T-helper 17 cell (primary cell): ENCODE results near the gene USF1. TPM values are rescaled to one million over a fixed set of nuclear protein-coding genes. Genes with fewer than 3 reads are reported as not detected.
A peak's percentile ranks its signal among the peaks of the same experiment; 100 is the strongest.
"Not testable (repeated sequence)": the region's sequence is repeated elsewhere in the genome, so short reads cannot be mapped to it uniquely, and the experiment has no call there.

Experiments
- ATAC-seq: fragments of 150-1000 bp; cut with Tn5 transposase; 2 replicates; pipeline ENCODE4 v1.10.0; 2021; ENCODE audit warnings: mild to moderate bottlenecking, moderate library complexity
- DNase-seq, 3 donors: peaks; one replicate each; pipeline versions ENCODE4 v3.0.0 to v3.0.0-alpha.2; 2020 to 2021
- H3K9me3 ChIP-seq: one replicate; pipeline ENCODE4 v1.7.0; 2013; ENCODE audit warnings: low read length, mild to moderate bottlenecking; ENCODE audit not compliant: control insufficient read depth, poor library complexity, severe bottlenecking
- H3K27ac Mint-ChIP-seq: one replicate; pipeline ENCODE4 v1.8.0; 2022; ENCODE audit warnings: mild to moderate bottlenecking, moderate library complexity, mixed read lengths
- H3K27me3 Mint-ChIP-seq: one replicate; pipeline ENCODE4 v1.8.0; 2022; ENCODE audit warnings: mixed read lengths
- H3K36me3 Mint-ChIP-seq: one replicate; pipeline ENCODE4 v1.8.0; 2022; ENCODE audit warnings: low read depth, mixed read lengths
- H3K4me1 Mint-ChIP-seq: one replicate; pipeline ENCODE4 v1.8.0; 2022; ENCODE audit warnings: mild to moderate bottlenecking, mixed read lengths
- H3K4me3 Mint-ChIP-seq: one replicate; pipeline ENCODE4 v1.8.0; 2022; ENCODE audit warnings: mild to moderate bottlenecking, moderate library complexity, mixed read lengths
- total RNA-seq, 4 donors: library from RNA in 2 of 4; stranded (reverse) in 2 of 4; gene quantifications; one replicate each; pipeline ENCODE4 v1.2.3 and lab custom pipeline; 2022 to 2026

USF1 gene
- total RNA-seq, 2 donors from 2014 or later, result 80.6 to 85.4 TPM

DNA sequence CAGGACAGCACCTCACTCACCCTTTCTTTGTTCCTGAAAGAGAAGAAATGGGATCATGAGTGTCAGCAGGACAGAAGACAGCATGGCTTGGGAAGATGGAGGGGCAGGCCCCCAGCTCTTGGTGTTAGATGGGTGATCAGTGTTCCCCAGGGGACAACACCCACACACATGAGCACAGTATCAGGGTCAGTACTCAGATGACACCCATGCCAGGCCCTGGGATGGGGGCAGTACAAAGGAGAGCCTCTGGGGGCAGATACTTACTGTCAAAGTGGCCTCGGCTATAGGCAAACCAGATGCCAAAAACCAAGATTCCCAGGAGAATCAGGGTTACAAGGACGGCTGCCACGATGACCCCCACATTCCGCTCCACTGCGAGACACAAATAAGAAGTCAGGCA, 46.4 kb downstream of the USF1 start:
- no peak overlapping the region for H3K27ac Mint-ChIP-seq
- no peak overlapping the region for H3K4me3 Mint-ChIP-seq
- no peaks in the 10 kb centered on the region for H3K27me3 Mint-ChIP-seq
- DNase-seq (no peak), ATAC-seq (no peak)
- H3K9me3 ChIP-seq, result no peaks in the 10 kb centered on the region
- H3K4me1 Mint-ChIP-seq, result peaks cover 8% of the 10 kb centered on the region
- no peaks in the 10 kb centered on the region for H3K36me3 Mint-ChIP-seq

DNA sequence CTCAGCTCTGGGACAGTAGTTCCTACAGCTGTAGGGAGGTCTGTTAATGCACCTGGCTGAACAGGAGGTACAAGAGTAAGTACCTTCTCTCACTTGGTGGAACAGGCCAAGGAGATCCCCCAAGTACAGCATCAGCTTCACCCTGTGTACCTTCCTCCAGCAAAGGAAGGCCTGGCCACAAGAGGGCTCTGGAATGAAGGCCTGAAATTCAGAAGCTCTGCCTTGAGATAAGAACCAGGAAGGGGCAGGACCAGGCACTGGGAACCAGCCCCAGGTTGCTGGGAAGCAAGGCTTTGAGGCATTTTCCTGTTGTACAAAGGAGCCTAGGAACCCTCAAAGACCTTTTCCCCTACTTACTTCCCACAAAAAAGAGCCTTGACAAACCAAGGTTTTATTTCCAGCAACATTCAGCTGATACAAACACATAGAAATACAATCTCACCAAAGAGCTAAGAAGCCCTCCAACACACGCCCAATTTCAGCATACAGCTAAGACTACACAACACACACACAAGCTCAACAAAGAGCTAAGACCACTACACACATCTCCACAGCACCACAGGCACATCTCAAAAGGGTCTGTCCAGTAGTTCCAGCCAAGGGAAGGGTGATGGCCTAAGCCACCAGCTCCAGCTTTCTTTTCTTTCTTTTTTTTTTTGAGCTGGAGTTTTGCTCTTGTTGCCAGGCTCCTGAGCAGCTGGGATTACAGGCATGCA, 48.3 kb downstream of the USF1 start:
- Mint-ChIP-seq H3K27me3 (no peaks in the 10 kb centered on the region), H3K4me1 (peaks cover 8% of the 10 kb centered on the region), H3K27ac (peak overlapping the region; percentile 60), H3K36me3 (no peaks in the 10 kb centered on the region), H3K4me3 (no peak overlapping the region)
- ATAC-seq, result peak; percentile 74
- no peaks in the 10 kb centered on the region for H3K9me3 ChIP-seq
- DNase-seq, result peak in 2 of 3 donors; percentile 16 to 17

DNA sequence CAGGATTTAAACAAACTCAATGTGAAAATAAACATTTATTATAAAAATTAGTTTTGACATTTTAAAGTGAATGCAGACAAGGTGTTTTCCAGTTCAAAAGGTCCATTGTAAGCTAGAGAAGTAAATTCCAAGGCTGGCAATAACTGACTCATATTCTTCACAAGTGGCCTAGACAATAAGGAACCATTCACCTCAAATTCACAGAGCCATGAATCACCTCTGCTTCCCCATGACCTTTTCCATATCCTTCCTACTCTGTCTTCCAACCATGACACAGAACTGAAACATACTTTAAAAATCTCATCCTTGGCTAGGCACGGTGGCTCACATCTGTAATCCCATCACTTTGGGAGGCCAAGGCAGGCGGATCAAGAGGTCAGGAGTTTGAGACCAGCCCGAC, 49.6 kb downstream of the USF1 start:
- no peak overlapping the region for H3K27ac Mint-ChIP-seq
- no peaks in the 10 kb centered on the region for H3K27me3 Mint-ChIP-seq
- no peaks in the 10 kb centered on the region for H3K9me3 ChIP-seq
- no peak for DNase-seq
- peaks cover 5% of the 10 kb centered on the region for H3K4me1 Mint-ChIP-seq
- ATAC-seq, result no peak
- no peaks in the 10 kb centered on the region for H3K36me3 Mint-ChIP-seq
- no peak overlapping the region for H3K4me3 Mint-ChIP-seq

DNA sequence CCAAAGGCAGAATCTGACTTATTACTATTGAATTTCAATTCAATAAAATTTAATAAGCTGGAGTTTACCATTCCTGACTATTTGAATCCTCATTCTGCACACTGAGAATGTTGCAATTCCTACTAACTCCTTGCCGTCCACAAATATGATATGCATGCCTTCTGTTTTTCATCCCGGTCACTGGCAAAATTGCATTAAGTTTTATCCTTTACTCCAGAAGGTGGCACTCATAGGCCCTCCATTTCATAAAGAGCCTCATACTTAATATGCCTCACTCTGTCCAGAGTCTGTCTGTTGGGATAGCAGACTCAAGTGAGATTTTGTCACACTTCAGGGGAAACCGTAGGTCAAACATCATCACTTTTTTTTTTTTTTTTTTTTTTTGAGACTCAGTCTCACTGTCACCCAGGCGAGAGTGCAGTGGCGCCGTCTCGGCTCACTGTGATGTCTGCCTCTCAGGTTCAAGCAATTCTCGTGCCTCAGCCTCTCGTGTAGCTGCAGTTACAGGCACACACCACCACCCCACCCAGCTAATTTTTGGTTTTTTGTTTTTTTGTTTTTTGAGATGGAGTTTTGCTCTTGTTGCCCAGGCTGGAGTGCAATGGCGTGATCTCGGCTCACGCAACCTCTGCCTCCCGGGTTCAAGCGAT, 52.1 kb downstream of the USF1 start:
- DNase-seq, result no peak
- Mint-ChIP-seq H3K27ac (no peak overlapping the region), H3K36me3 (no peaks in the 10 kb centered on the region), H3K4me3 (no peak overlapping the region), H3K4me1 (peaks cover 8% of the 10 kb centered on the region), H3K27me3 (no peaks in the 10 kb centered on the region)
- no peak for ATAC-seq
- no peaks in the 10 kb centered on the region for H3K9me3 ChIP-seq

DNA sequence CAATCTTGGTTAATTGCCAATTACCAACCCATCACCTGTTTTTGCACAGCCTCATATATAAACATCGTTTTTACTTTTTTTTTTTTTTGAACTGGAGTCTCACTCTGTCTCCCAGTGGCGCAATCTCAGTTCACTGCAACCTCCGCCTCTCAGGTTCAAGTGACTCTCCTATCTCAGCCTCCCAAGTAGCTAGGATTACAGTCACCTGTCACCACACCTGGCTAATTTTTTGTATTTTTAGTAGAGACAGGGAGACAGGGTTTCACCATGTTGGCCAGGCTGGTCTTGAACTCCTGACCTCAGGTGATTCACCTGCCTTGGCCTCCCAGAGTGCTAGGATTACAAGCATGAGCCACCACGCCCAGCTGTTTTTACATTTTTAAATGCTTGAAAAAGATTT, 53.7 kb downstream of the USF1 start:
- not testable (repeated sequence) for H3K27me3 Mint-ChIP-seq, H3K36me3 Mint-ChIP-seq, H3K4me3 Mint-ChIP-seq, ATAC-seq, H3K4me1 Mint-ChIP-seq, H3K27ac Mint-ChIP-seq, H3K9me3 ChIP-seq, DNase-seq

Other genes with a start within 250 kb of the USF1 start
- 100 to 1,000 TPM in 1 of 2 donors, 10 to 100 TPM in 1; 96.6 to 124 TPM for gene LY9, start 249.8 kb downstream of the USF1 start, total RNA-seq
- 1 to 10 TPM in 1 of 2 donors, under 1 TPM in 1; 0.73 to 1.4 TPM for gene CD244, start 183.1 kb downstream of the USF1 start, total RNA-seq
- gene ITLN1, start 160.8 kb downstream of the USF1 start, total RNA-seq, result not detected
- not detected for gene ITLN2, start 91.2 kb downstream of the USF1 start, total RNA-seq
- 10 to 100 TPM; 13.5 to 23.6 TPM for gene F11R, start 24.8 kb downstream of the USF1 start, total RNA-seq
- 10 to 100 TPM; 45.5 to 45.7 TPM for gene TSTD1, start 7.0 kb downstream of the USF1 start, total RNA-seq
- 100 to 1,000 TPM; 156 to 189 TPM for gene ARHGAP30, start 23.9 kb upstream of the USF1 start, total RNA-seq
- not detected for gene NECTIN4, start 43.6 kb upstream of the USF1 start, total RNA-seq
- gene KLHDC9, start 52.4 kb upstream of the USF1 start, total RNA-seq, result under 1 TPM in 1 of 2 donors, not detected in 1; 0.57 TPM
- 10 to 100 TPM; 34.5 to 37.1 TPM for gene PFDN2, start 72.1 kb upstream of the USF1 start, total RNA-seq
- gene NIT1, start 72.1 kb upstream of the USF1 start, total RNA-seq, result 10 to 100 TPM; 16.0 to 19.3 TPM
- 10 to 100 TPM; 32.9 to 40.0 TPM for gene DEDD, start 86.7 kb upstream of the USF1 start, total RNA-seq
- gene UFC1, start 108.0 kb upstream of the USF1 start, total RNA-seq, result 100 to 1,000 TPM; 152 to 154 TPM
- 10 to 100 TPM; 35.9 to 37.0 TPM for gene USP21, start 113.5 kb upstream of the USF1 start, total RNA-seq
- 10 to 100 TPM; 40.4 to 43.7 TPM for gene PPOX, start 120.4 kb upstream of the USF1 start, total RNA-seq
- gene B4GALT3, start 131.5 kb upstream of the USF1 start, total RNA-seq, result 10 to 100 TPM; 43.7 to 49.2 TPM
- under 1 TPM; 0.31 to 0.77 TPM for gene ADAMTS4, start 153.1 kb upstream of the USF1 start, total RNA-seq
- gene NDUFS2, start 156.4 kb upstream of the USF1 start, total RNA-seq, result 10 to 100 TPM; 57.1 to 58.5 TPM
- 10 to 100 TPM in 1 of 2 donors, 1 to 10 TPM in 1; 8.3 to 12.3 TPM for gene FCER1G, start 169.3 kb upstream of the USF1 start, total RNA-seq
- gene APOA2, start 177.7 kb upstream of the USF1 start, total RNA-seq, result not detected
- gene TOMM40L, start 180.1 kb upstream of the USF1 start, total RNA-seq, result 1 to 10 TPM; 5.4 to 6.9 TPM
- not detected for gene NR1I3, start 192.2 kb upstream of the USF1 start, total RNA-seq
- not detected for gene PCP4L1, start 212.8 kb upstream of the USF1 start, total RNA-seq